AG09309 (cell line): Measurements from ENCODE around the gene DRC3.
A peak's percentile ranks its signal among the peaks of the same experiment; 100 is the strongest.
"Not testable (repeated sequence)": the region's sequence is repeated elsewhere in the genome, so short reads cannot be mapped to it uniquely, and the experiment has no call there.

ENCODE experiments used
- DNase-seq: peaks from one replicate; pipeline ENCODE4 v3.0.0-alpha.2; 2010; ENCODE audit warnings: low read depth
- H3K4me3 ChIP-seq: 2 replicates; pipeline ENCODE4 v1.5.1; 2011; ENCODE audit warnings: mild to moderate bottlenecking, low read depth, low read length, moderate library complexity; ENCODE audit not compliant: control insufficient read depth
- CTCF ChIP-seq: IDR thresholded peaks from 2 replicates; pipeline ENCODE4 v1.5.1; 2011; ENCODE audit warnings: mild to moderate bottlenecking, low read depth, low read length, inconsistent platforms; ENCODE audit not compliant: insufficient read depth, control insufficient read depth; ENCODE audit errors: missing control alignments

DRC3 gene

GRCh38 chr17:17934806-17935205, 37.9 kb upstream of the DRC3 start:
- TF ChIP-seq CTCF, result no peak
- H3K4me3 ChIP-seq, result no peak overlapping the region
- no peak for DNase-seq

GRCh38 chr17:17935321-17936271, 37.1 kb upstream of the DRC3 start:
- TF ChIP-seq CTCF, result no peak
- peak; percentile 84 for DNase-seq
- H3K4me3 ChIP-seq, result no peak overlapping the region

- TF ChIP-seq CTCF, result no peak
- H3K4me3 ChIP-seq, result no peak overlapping the region
- DNase-seq, result no peak
Observed at GRCh38 chr17:17937201-17937853, 35.3 kb upstream of the DRC3 start.

GRCh38 chr17:17937958-17938357, 34.7 kb upstream of the DRC3 start:
- no peak for TF ChIP-seq CTCF
- H3K4me3 ChIP-seq, result no peak overlapping the region
- no peak for DNase-seq

GRCh38 chr17:17938388-17939107, 34.1 kb upstream of the DRC3 start:
- no peak for DNase-seq
- H3K4me3 ChIP-seq, result no peak overlapping the region
- no peak for TF ChIP-seq CTCF

- not testable (repeated sequence) for DNase-seq, H3K4me3 ChIP-seq
Observed at GRCh38 chr17:17939941-17940340, 32.7 kb upstream of the DRC3 start.
